Measurements from ENCODE around the gene ABCC9.

DNA sequence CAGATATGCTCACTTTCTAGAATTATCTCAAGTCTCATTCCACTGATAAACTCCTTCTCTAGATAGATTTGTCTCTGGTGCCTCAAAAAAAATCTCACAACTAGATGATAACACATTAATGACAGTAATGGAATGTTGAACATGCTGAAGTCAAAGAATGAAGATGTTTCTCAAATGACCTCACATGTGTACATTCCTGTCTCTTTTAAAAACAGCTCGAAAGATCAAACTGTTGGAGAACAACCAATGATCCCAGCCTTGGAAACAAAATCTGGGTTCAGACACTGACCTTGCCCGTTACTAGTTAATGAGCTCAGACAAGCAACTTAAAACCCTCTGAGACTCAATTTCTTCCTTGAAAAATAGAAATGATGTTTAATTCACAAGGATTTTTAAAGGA, 122.0 kb downstream of the ABCC9 start:
- TF ChIP-seq, protein P1, sequence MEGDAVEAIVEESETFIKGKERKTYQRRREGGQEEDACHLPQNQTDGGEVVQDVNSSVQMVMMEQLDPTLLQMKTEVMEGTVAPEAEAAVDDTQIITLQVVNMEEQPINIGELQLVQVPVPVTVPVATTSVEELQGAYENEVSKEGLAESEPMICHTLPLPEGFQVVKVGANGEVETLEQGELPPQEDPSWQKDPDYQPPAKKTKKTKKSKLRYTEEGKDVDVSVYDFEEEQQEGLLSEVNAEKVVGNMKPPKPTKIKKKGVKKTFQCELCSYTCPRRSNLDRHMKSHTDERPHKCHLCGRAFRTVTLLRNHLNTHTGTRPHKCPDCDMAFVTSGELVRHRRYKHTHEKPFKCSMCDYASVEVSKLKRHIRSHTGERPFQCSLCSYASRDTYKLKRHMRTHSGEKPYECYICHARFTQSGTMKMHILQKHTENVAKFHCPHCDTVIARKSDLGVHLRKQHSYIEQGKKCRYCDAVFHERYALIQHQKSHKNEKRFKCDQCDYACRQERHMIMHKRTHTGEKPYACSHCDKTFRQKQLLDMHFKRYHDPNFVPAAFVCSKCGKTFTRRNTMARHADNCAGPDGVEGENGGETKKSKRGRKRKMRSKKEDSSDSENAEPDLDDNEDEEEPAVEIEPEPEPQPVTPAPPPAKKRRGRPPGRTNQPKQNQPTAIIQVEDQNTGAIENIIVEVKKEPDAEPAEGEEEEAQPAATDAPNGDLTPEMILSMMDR (IDR thresholded peaks at IDR 0.05) = no peak
- no peak for TF ChIP-seq POLR2A (IDR thresholded peaks at IDR 0.05)
